Chondrocyte (in vitro differentiated cells): ENCODE results near the gene ARHGDIG. TPM values are rescaled to one million over a fixed set of nuclear protein-coding genes. Genes with fewer than 3 reads are reported as not detected.

Experiments used
- DNase-seq: peaks from one replicate; pipeline ENCODE4 v3.0.0; 2021; ENCODE audit warnings: mixed read lengths, low spot score
- H3K27ac Mint-ChIP-seq: one replicate; pipeline ENCODE4 v1.8.0; 2021; ENCODE audit warnings: mild to moderate bottlenecking, moderate library complexity, mixed read lengths; ENCODE audit not compliant: unreplicated experiment
- H3K27me3 Mint-ChIP-seq: 2 replicates; pipeline ENCODE4 v1.8.0; 2021; ENCODE audit warnings: low read depth, mixed read lengths
- H3K36me3 Mint-ChIP-seq: 2 replicates; pipeline ENCODE4 v1.8.0; 2021; ENCODE audit warnings: low read depth, mixed read lengths
- H3K4me1 Mint-ChIP-seq: 2 replicates; pipeline ENCODE4 v1.8.0; 2021; ENCODE audit warnings: low read depth, mild to moderate bottlenecking, mixed read lengths
- H3K4me3 Mint-ChIP-seq: one replicate; pipeline ENCODE4 v1.8.0; 2021; ENCODE audit warnings: mild to moderate bottlenecking, moderate library complexity, mixed read lengths; ENCODE audit not compliant: unreplicated experiment
- H3K9me3 Mint-ChIP-seq: 2 replicates; pipeline ENCODE4 v1.8.0; 2021; ENCODE audit warnings: low read depth, mixed read lengths
- CTCF ChIP-seq: fragments of 200-600 bp; sonication (generic); IDR thresholded peaks from 2 replicates; pipeline ENCODE4 v1.5.0; 2021; ENCODE audit warnings: antibody characterized with exemption, mild to moderate bottlenecking, moderate library complexity
- total RNA-seq: library from RNA; stranded (reverse); gene quantifications from 3 replicates; pipeline ENCODE4 v1.2.1, GENCODE V29; 2021

The ARHGDIG gene
- total RNA-seq, 1 donor from 2014 or later = 4.0 TPM

DNA sequence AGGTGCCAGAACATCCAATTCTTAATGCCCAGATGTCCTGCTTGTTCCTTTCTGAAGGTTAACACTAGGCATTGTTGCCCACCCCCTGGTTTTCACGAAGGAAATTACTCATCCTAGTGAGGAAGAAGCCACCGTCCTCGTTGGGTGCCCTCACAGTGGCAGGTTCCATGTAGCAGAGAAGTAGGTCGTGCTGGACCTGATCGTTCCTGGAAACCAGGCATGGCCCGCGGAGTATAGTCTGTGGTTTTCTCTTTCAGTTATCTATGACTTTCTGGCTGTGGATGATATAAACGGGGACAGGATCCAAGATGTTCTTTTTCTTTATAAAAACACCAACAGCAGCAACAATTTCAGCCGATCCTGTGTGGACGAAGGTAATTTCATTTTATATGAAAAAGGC is 21.2 kb upstream of the ARHGDIG start:
- Mint-ChIP-seq H3K9me3 (no peaks in the 10 kb centered on the region), H3K27ac (no peak overlapping the region), H3K4me1 (no peaks in the 10 kb centered on the region), H3K36me3 (peaks cover 21% of the 10 kb centered on the region), H3K4me3 (no peak overlapping the region), H3K27me3 (no peaks in the 10 kb centered on the region)
- no peak for DNase-seq
- TF ChIP-seq CTCF = no peak

- no peaks in the 10 kb centered on the region for H3K27me3 Mint-ChIP-seq
- H3K4me3 Mint-ChIP-seq = no peak overlapping the region
- no peak for TF ChIP-seq CTCF
- no peaks in the 10 kb centered on the region for H3K9me3 Mint-ChIP-seq
- no peak overlapping the region for H3K27ac Mint-ChIP-seq
- peaks cover 20% of the 10 kb centered on the region for H3K36me3 Mint-ChIP-seq
- no peaks in the 10 kb centered on the region for H3K4me1 Mint-ChIP-seq
- DNase-seq = no peak
These were observed 20.6 kb upstream of the ARHGDIG start for GRCh38 chr16:259814-260253.

- H3K9me3 Mint-ChIP-seq = no peaks in the 10 kb centered on the region
These were observed 20.1 kb upstream of the ARHGDIG start for GRCh38 chr16:260326-260725.

GRCh38 chr16:261031-261691 is 19.2 kb upstream of the ARHGDIG start:
- Mint-ChIP-seq H3K27ac (no peak overlapping the region), H3K4me3 (no peak overlapping the region), H3K27me3 (no peaks in the 10 kb centered on the region), H3K9me3 (no peaks in the 10 kb centered on the region), H3K36me3 (peaks cover 13% of the 10 kb centered on the region), H3K4me1 (peaks cover 4% of the 10 kb centered on the region)
- TF ChIP-seq CTCF = no peak
- DNase-seq = no peak

More at GRCh38 chr16:260326-260725, 20.1 kb upstream of the ARHGDIG start:
- TF ChIP-seq CTCF = no peak
- H3K4me3 Mint-ChIP-seq = no peak overlapping the region
- peaks cover 20% of the 10 kb centered on the region for H3K36me3 Mint-ChIP-seq
- H3K4me1 Mint-ChIP-seq = no peaks in the 10 kb centered on the region
- DNase-seq = no peak
- no peaks in the 10 kb centered on the region for H3K27me3 Mint-ChIP-seq
- H3K27ac Mint-ChIP-seq = no peak overlapping the region

GRCh38 chr16:262121-262745 is 18.2 kb upstream of the ARHGDIG start:
- H3K27ac Mint-ChIP-seq = no peak overlapping the region
- DNase-seq = no peak
- peaks cover 12% of the 10 kb centered on the region for H3K36me3 Mint-ChIP-seq
- peaks cover 4% of the 10 kb centered on the region for H3K4me1 Mint-ChIP-seq
- TF ChIP-seq CTCF = no peak
- H3K27me3 Mint-ChIP-seq = no peaks in the 10 kb centered on the region
- no peaks in the 10 kb centered on the region for H3K9me3 Mint-ChIP-seq
- no peak overlapping the region for H3K4me3 Mint-ChIP-seq
